HepG2 (cell line): Measurements from ENCODE around the gene SMIM24. TPM values are rescaled to one million over a fixed set of nuclear protein-coding genes. Genes with fewer than 3 reads are reported as not detected.
A peak's percentile ranks its signal among the peaks of the same experiment; 100 is the strongest.

Source experiments
- ELF3 ChIP-seq: IDR thresholded peaks from 2 replicates; pipeline ENCODE4 v1.6.1; 2016; ENCODE audit warnings: missing genetic modification reagents, missing compliant biosample characterization
- HDAC1 ChIP-seq: sonication (generic); formaldehyde crosslinking; IDR thresholded peaks from 2 replicates; pipeline ENCODE4 v1.5.1; 2020; ENCODE audit warnings: mild to moderate bottlenecking, missing genetic modification reagents
- PHF20 ChIP-seq: sonication (generic); formaldehyde crosslinking; IDR thresholded peaks from 2 replicates; pipeline ENCODE4 v1.5.0; 2020; ENCODE audit warnings: mild to moderate bottlenecking, missing genetic modification reagents
- RCOR2 ChIP-seq: IDR thresholded peaks from 2 replicates; pipeline ENCODE4 v1.6.1; 2016; ENCODE audit warnings: missing biosample characterization, missing genetic modification reagents
- SALL1 ChIP-seq: sonication (generic); formaldehyde crosslinking; IDR thresholded peaks from 2 replicates; pipeline ENCODE4 v1.8.0; 2022; ENCODE audit warnings: mild to moderate bottlenecking, missing genetic modification reagents
- SOX5 ChIP-seq: IDR thresholded peaks from 2 replicates; pipeline ENCODE4 v1.6.1; 2016; ENCODE audit warnings: borderline replicate concordance
- SP4 ChIP-seq: sonication (generic); formaldehyde crosslinking; IDR thresholded peaks from 2 replicates; pipeline ENCODE4 v1.8.1; 2023; ENCODE audit warnings: mild to moderate bottlenecking, missing genetic modification reagents
- SP5 ChIP-seq: IDR thresholded peaks from 2 replicates; pipeline ENCODE4 v1.6.1; 2016; ENCODE audit warnings: low read depth, borderline replicate concordance
- TAF15 ChIP-seq: fragments of 200-400 bp; formaldehyde crosslinking; IDR thresholded peaks from one replicate; pipeline ENCODE4 v1.6.1; 2018; ENCODE audit warnings: mild to moderate bottlenecking, low read depth, low read length; ENCODE audit not compliant: poor library complexity, severe bottlenecking
- ZNF335 ChIP-seq: sonication (generic); formaldehyde crosslinking; IDR thresholded peaks from 2 replicates; pipeline ENCODE4 v1.4.0; 2020; ENCODE audit warnings: missing genetic modification reagents
- ZNF431 ChIP-seq: sonication (generic); formaldehyde crosslinking; IDR thresholded peaks from 2 replicates; pipeline ENCODE4 v1.9.0; 2022; ENCODE audit warnings: missing genetic modification reagents, low read depth, mild to moderate bottlenecking, borderline replicate concordance
- ZNF724P ChIP-seq: sonication (generic); formaldehyde crosslinking; IDR thresholded peaks from 2 replicates; pipeline ENCODE4 v1.8.0; 2022; ENCODE audit warnings: missing genetic modification reagents, borderline replicate concordance
- ZSCAN9 ChIP-seq: IDR thresholded peaks from 2 replicates; pipeline ENCODE4 v1.6.1; 2016; ENCODE audit warnings: borderline replicate concordance
- polyA plus RNA-seq, 8 experiments: library from polyadenylated mRNA; depleted of rRNA in 3 of 8; stranded (reverse) in 7 of 8; unstranded in 1 of 8; fragments of >200 nt; fragmentation: Illumina TruSeq in 4 of 8; extraction: Trizol in 4 of 8; gene quantifications; 2 replicates each; pipeline versions ENCODE4 v1.2.1 to v1.2.3, GENCODE V29; 2011 to 2016; ENCODE audit warnings: low read depth in 4 of 8, missing spikeins in 1 of 8, mixed read lengths in 1 of 8; ENCODE audit not compliant: insufficient read depth in 1 of 8
- total RNA-seq, 5 experiments: library from RNA; depleted of rRNA; stranded (reverse); fragments of >200 nt; fragmentation: Illumina TruSeq; extraction: Trizol; gene quantifications; 2 replicates each; pipeline ENCODE4 v1.2.3, GENCODE V29; 2016; ENCODE audit warnings: low read depth in 1 of 5
- TF ChIP-seq, protein P1 (sequence below): sonication (generic); formaldehyde crosslinking; IDR thresholded peaks from 2 replicates; pipeline ENCODE4 v1.8.1; 2022; ENCODE audit warnings: mild to moderate bottlenecking, missing genetic modification reagents
- TF ChIP-seq, protein P2 (sequence below): sonication (generic); formaldehyde crosslinking; IDR thresholded peaks from 2 replicates; pipeline ENCODE4 v1.5.0; 2020; ENCODE audit warnings: mild to moderate bottlenecking, missing genetic modification reagents, moderate library complexity
- TF ChIP-seq, protein P3 (sequence below): sonication (generic); formaldehyde crosslinking; IDR thresholded peaks from 2 replicates; pipeline ENCODE4 v1.4.0; 2020; ENCODE audit warnings: missing genetic modification reagents
- TF ChIP-seq, protein P4 (sequence below): sonication (generic); formaldehyde crosslinking; IDR thresholded peaks from 2 replicates; pipeline ENCODE4 v1.5.0; 2020; ENCODE audit warnings: mild to moderate bottlenecking, missing genetic modification reagents
- TF ChIP-seq, protein P5 (sequence below): sonication (generic); formaldehyde crosslinking; IDR thresholded peaks from 2 replicates; pipeline ENCODE4 v1.4.0; 2020; ENCODE audit warnings: missing genetic modification reagents

SMIM24 gene
- total and polyA plus RNA-seq, 2 of the 13 experiments (the other 11 are each of a cell fraction or from before 2014, with no cell fraction given), result 11.2 to 70.6 TPM

DNA sequence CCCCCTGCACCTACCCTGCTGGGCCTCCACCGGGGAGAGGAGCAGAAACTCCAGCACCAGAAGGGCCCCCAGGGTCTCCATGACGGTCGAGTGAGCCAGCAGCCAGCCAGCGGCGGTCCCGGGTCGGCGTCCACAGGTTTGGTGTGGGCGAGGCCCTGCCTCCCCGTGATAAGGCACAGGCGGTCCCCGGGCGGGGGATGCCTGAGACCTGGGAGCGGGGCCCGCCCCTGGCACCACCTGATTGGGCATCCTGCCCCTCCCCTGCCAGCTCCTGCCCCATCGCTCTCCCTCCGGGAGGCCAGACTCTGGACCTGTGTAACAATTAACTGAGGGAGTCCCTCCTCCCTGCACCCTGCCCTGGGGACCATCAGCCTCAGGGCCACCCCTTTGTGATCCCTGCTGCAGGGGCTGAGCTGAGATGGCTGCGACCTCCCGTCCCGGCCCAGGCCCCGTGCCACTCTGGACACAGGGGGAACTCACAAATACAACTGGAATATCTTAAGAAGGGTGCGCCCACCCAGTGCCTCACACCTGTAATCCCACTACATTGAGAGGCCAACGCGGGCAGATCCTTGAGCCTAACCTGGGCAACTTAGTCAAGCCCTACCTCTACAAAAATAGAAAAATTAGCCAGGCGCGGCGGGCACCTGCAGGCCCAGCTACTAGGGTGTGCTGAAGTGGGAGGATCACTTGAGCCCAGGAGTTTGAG is at the start of gene SMIM24 (continued):
- TF ChIP-seq SOX5 (CRISPR knock-in tag), result peak; percentile 37; the same call in 1 of the 2 replicates
- TF ChIP-seq SP5 (CRISPR knock-in tag), result peak; percentile 57
- peak; percentile 36; the same call in 1 of the 2 replicates for TF ChIP-seq SALL1 (CRISPR knock-in tag)
- TF ChIP-seq, protein P1, sequence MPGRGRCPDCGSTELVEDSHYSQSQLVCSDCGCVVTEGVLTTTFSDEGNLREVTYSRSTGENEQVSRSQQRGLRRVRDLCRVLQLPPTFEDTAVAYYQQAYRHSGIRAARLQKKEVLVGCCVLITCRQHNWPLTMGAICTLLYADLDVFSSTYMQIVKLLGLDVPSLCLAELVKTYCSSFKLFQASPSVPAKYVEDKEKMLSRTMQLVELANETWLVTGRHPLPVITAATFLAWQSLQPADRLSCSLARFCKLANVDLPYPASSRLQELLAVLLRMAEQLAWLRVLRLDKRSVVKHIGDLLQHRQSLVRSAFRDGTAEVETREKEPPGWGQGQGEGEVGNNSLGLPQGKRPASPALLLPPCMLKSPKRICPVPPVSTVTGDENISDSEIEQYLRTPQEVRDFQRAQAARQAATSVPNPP (CRISPR knock-in tag), result no peak
- TF ChIP-seq TAF15, result no peak
- no peak for TF ChIP-seq ZNF335 (CRISPR knock-in tag)
- peak; percentile 53 for TF ChIP-seq HDAC1
- TF ChIP-seq, protein P2, sequence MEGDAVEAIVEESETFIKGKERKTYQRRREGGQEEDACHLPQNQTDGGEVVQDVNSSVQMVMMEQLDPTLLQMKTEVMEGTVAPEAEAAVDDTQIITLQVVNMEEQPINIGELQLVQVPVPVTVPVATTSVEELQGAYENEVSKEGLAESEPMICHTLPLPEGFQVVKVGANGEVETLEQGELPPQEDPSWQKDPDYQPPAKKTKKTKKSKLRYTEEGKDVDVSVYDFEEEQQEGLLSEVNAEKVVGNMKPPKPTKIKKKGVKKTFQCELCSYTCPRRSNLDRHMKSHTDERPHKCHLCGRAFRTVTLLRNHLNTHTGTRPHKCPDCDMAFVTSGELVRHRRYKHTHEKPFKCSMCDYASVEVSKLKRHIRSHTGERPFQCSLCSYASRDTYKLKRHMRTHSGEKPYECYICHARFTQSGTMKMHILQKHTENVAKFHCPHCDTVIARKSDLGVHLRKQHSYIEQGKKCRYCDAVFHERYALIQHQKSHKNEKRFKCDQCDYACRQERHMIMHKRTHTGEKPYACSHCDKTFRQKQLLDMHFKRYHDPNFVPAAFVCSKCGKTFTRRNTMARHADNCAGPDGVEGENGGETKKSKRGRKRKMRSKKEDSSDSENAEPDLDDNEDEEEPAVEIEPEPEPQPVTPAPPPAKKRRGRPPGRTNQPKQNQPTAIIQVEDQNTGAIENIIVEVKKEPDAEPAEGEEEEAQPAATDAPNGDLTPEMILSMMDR (CRISPR knock-in tag), result no peak
- TF ChIP-seq, protein P3, sequence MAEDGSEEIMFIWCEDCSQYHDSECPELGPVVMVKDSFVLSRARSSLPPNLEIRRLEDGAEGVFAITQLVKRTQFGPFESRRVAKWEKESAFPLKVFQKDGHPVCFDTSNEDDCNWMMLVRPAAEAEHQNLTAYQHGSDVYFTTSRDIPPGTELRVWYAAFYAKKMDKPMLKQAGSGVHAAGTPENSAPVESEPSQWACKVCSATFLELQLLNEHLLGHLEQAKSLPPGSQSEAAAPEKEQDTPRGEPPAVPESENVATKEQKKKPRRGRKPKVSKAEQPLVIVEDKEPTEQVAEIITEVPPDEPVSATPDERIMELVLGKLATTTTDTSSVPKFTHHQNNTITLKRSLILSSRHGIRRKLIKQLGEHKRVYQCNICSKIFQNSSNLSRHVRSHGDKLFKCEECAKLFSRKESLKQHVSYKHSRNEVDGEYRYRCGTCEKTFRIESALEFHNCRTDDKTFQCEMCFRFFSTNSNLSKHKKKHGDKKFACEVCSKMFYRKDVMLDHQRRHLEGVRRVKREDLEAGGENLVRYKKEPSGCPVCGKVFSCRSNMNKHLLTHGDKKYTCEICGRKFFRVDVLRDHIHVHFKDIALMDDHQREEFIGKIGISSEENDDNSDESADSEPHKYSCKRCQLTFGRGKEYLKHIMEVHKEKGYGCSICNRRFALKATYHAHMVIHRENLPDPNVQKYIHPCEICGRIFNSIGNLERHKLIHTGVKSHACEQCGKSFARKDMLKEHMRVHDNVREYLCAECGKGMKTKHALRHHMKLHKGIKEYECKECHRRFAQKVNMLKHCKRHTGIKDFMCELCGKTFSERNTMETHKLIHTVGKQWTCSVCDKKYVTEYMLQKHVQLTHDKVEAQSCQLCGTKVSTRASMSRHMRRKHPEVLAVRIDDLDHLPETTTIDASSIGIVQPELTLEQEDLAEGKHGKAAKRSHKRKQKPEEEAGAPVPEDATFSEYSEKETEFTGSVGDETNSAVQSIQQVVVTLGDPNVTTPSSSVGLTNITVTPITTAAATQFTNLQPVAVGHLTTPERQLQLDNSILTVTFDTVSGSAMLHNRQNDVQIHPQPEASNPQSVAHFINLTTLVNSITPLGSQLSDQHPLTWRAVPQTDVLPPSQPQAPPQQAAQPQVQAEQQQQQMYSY (CRISPR knock-in tag), result no peak
- TF ChIP-seq, protein P4, sequence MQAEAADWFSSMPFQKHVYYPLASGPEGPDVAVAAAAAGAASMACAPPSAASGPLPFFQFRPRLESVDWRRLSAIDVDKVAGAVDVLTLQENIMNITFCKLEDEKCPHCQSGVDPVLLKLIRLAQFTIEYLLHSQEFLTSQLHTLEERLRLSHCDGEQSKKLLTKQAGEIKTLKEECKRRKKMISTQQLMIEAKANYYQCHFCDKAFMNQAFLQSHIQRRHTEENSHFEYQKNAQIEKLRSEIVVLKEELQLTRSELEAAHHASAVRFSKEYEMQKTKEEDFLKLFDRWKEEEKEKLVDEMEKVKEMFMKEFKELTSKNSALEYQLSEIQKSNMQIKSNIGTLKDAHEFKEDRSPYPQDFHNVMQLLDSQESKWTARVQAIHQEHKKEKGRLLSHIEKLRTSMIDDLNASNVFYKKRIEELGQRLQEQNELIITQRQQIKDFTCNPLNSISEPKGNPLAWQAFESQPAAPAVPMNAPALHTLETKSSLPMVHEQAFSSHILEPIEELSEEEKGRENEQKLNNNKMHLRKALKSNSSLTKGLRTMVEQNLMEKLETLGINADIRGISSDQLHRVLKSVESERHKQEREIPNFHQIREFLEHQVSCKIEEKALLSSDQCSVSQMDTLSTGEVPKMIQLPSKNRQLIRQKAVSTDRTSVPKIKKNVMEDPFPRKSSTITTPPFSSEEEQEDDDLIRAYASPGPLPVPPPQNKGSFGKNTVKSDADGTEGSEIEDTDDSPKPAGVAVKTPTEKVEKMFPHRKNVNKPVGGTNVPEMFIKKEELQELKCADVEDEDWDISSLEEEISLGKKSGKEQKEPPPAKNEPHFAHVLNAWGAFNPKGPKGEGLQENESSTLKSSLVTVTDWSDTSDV (CRISPR knock-in tag), result 0 out of 2 replicates have a peak, but pooled peaks have one; percentile 45
- TF ChIP-seq ZNF724P (CRISPR knock-in tag), result 0 out of 2 replicates have a peak, but pooled peaks have one; percentile 25
- peak; percentile 52; the same call in 1 of the 2 replicates for TF ChIP-seq PHF20 (CRISPR knock-in tag)
- TF ChIP-seq SP4 (CRISPR knock-in tag), result peak; percentile 67
- peak; percentile 22; the same call in 1 of the 2 replicates for TF ChIP-seq ELF3 (CRISPR knock-in tag)
- TF ChIP-seq, protein P5, sequence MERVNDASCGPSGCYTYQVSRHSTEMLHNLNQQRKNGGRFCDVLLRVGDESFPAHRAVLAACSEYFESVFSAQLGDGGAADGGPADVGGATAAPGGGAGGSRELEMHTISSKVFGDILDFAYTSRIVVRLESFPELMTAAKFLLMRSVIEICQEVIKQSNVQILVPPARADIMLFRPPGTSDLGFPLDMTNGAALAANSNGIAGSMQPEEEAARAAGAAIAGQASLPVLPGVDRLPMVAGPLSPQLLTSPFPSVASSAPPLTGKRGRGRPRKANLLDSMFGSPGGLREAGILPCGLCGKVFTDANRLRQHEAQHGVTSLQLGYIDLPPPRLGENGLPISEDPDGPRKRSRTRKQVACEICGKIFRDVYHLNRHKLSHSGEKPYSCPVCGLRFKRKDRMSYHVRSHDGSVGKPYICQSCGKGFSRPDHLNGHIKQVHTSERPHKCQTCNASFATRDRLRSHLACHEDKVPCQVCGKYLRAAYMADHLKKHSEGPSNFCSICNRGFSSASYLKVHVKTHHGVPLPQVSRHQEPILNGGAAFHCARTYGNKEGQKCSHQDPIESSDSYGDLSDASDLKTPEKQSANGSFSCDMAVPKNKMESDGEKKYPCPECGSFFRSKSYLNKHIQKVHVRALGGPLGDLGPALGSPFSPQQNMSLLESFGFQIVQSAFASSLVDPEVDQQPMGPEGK (CRISPR knock-in tag), result peak; percentile 80
- TF ChIP-seq RCOR2, result 0 out of 2 replicates have a peak, but pooled peaks have one; percentile 26
- TF ChIP-seq ZSCAN9 (CRISPR knock-in tag), result 0 out of 2 replicates have a peak, but pooled peaks have one; percentile 29
- TF ChIP-seq ZNF431 (CRISPR knock-in tag), result no peak
